ENCODE measurements around the gene USB1.

USB1 gene

GRCh38 chr16:57979006-57979585 is 22.1 kb upstream of the USB1 start:
- H3K4me3 ChIP-seq (ENCODE audit: low read length): no peak overlapping the region
- DNase-seq (ENCODE audit: low read depth): no peak
- TF ChIP-seq CTCF (conservative IDR thresholded peaks at IDR 0.05; ENCODE audit: low read depth, low read length): no peak

- TF ChIP-seq CTCF (conservative IDR thresholded peaks at IDR 0.05; ENCODE audit: low read depth, low read length): no peak
Observed at GRCh38 chr16:57981636-57982035, 19.6 kb upstream of the USB1 start.

GRCh38 chr16:57982385-57982784 is 18.8 kb upstream of the USB1 start:
- TF ChIP-seq CTCF (conservative IDR thresholded peaks at IDR 0.05; ENCODE audit: low read depth, low read length): no peak
- no peak for DNase-seq (ENCODE audit: low read depth)
- no peak overlapping the region for H3K4me3 ChIP-seq (ENCODE audit: low read length)

More at GRCh38 chr16:57981636-57982035, 19.6 kb upstream of the USB1 start:
- DNase-seq (ENCODE audit: low read depth): no peak
- H3K4me3 ChIP-seq (ENCODE audit: low read length): no peak overlapping the region

- peak; percentile 36 for DNase-seq (ENCODE audit: low read depth)
- H3K4me3 ChIP-seq (ENCODE audit: low read length): peak overlapping the region; percentile 37
- no peak for TF ChIP-seq CTCF (conservative IDR thresholded peaks at IDR 0.05; ENCODE audit: low read depth, low read length)
Observed at GRCh38 chr16:57984443-57985203, 16.6 kb upstream of the USB1 start.

GRCh38 chr16:57985204-57986181 is 15.7 kb upstream of the USB1 start:
- TF ChIP-seq CTCF (conservative IDR thresholded peaks at IDR 0.05; ENCODE audit: low read depth, low read length): no peak
- no peak for DNase-seq (ENCODE audit: low read depth)

GRCh38 chr16:57986196-57986595 is 15.0 kb upstream of the USB1 start:
- DNase-seq (ENCODE audit: low read depth): no peak
- no peak for TF ChIP-seq CTCF (conservative IDR thresholded peaks at IDR 0.05; ENCODE audit: low read depth, low read length)
- H3K4me3 ChIP-seq (ENCODE audit: low read length): no peak overlapping the region

More at GRCh38 chr16:57985204-57986181, 15.7 kb upstream of the USB1 start:
- H3K4me3 ChIP-seq (ENCODE audit: low read length): peak overlapping the region; percentile 37
